ENCODE results near the gene SLC25A25.

GRCh38 chr9:128125580-128126354, 57.7 kb downstream of the SLC25A25 start:
- no peak for TF ChIP-seq CTCF (IDR thresholded peaks at IDR 0.05)
- TF ChIP-seq POLR2A (IDR thresholded peaks at IDR 0.05) = no peak
